Lower leg skin (tissue), 4 donors: ENCODE data around the gene ARHGAP44. TPM values are rescaled to one million over a fixed set of nuclear protein-coding genes. Genes with fewer than 3 reads are reported as not detected.

Experiments
- DNase-seq, 2 donors: peaks; one replicate each; pipeline ENCODE4 v3.0.0-alpha.2; 2019; ENCODE audit warnings: low spot score in 2 of 2
- H3K4me3 ChIP-seq: fragments of 200-600 bp; sonication (generic); 2 replicates; pipeline ENCODE4 v1.5.1; 2017; ENCODE audit warnings: mild to moderate bottlenecking, low read depth; ENCODE audit not compliant: poor library complexity, severe bottlenecking
- POLR2A ChIP-seq, 2 donors: fragments of 450-650 bp; IDR thresholded peaks; one replicate each; pipeline ENCODE4 v1.6.1; 2016 to 2017; ENCODE audit warnings: antibody characterized with exemption in 2 of 2, mild to moderate bottlenecking in 1 of 2, moderate library complexity in 1 of 2
- WGBS, 2 donors: methylation state at CpG; one replicate each; pipeline ENCODE4 v1.1.5; 2018; 5-methylcytosine and 5-hydroxymethylcytosine counted together
- intact Hi-C: fragments of 100-400 bp; cut with DNase I; formaldehyde crosslinking; loops from one replicate; pipeline ENCODE4 v1.15.0; 2023; ENCODE audit warnings: low total_unique reads
- total RNA-seq, 4 donors: library from RNA; depleted of rRNA; stranded (reverse); fragments of >200 nt; gene quantifications; one replicate each; pipeline ENCODE4 v1.1.0, GENCODE V29; 2016
- TF ChIP-seq, protein P1 (sequence below), 3 donors: fragments of 450-650 bp; IDR thresholded peaks; one replicate each; pipeline ENCODE4 v1.5.1; 2016; ENCODE audit warnings: antibody characterized with exemption in 3 of 3, mild to moderate bottlenecking in 3 of 3, moderate library complexity in 2 of 3

The ARHGAP44 gene
- total RNA-seq, 4 donors from 2014 or later, result 2.9 to 8.0 (median 3.0) TPM

DNA sequence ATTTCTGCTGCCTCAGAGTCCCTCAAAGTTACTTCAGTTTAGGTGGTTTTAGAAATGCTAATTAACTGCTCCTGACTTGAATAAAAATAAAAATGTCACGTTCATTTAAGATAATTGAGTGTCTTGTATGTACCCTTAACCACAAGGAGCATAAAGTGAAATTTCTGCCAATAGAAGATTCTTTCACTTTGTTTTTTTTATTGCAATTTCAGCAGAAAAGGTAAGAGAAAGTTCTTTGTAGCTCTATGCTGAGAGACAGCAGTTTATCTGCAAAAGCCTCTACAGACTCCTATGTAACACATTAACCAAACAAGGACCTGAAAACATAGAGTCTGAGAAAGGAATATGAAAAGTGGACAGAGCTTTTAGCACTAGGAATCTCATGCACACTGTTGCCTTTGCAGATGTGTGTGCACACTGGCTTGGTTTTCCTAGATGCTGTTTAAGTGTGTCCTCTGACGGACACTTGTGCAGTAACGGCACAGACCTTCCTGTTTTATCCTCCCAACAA is 11.6 kb downstream of the ARHGAP44 start:
- WGBS, 2 donors, result 63 to 71% methylated on average over 3 of the region's 3 CpGs
- intact Hi-C loops, result no loop called here
- H3K4me3 ChIP-seq, result no peak overlapping the region
- no peak for DNase-seq
- TF ChIP-seq POLR2A (IDR thresholded peaks at IDR 0.05), result no peak
- TF ChIP-seq, protein P1, sequence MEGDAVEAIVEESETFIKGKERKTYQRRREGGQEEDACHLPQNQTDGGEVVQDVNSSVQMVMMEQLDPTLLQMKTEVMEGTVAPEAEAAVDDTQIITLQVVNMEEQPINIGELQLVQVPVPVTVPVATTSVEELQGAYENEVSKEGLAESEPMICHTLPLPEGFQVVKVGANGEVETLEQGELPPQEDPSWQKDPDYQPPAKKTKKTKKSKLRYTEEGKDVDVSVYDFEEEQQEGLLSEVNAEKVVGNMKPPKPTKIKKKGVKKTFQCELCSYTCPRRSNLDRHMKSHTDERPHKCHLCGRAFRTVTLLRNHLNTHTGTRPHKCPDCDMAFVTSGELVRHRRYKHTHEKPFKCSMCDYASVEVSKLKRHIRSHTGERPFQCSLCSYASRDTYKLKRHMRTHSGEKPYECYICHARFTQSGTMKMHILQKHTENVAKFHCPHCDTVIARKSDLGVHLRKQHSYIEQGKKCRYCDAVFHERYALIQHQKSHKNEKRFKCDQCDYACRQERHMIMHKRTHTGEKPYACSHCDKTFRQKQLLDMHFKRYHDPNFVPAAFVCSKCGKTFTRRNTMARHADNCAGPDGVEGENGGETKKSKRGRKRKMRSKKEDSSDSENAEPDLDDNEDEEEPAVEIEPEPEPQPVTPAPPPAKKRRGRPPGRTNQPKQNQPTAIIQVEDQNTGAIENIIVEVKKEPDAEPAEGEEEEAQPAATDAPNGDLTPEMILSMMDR (IDR thresholded peaks at IDR 0.05), result no peak

DNA sequence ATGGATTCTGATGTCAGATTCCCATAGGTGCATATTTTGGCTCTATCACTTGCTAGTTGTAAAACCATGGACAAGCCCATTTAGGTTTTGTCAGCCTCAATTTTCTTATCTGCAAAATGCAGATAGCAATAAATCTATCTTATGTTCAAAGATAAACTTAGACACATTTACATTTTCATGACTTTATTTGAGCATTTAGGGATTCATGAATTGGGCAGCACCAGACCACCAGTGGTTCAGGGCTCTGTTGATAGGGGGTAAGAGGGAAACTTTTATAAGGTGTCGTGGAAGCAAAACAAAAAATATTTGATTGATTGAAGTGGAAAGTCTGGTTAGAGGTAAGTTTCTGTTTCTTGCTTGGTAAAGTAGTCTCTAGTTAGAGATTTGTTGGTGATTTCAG is 17.3 kb downstream of the ARHGAP44 start:
- intact Hi-C loops, result no loop called here
- TF ChIP-seq POLR2A (IDR thresholded peaks at IDR 0.05), result no peak
- TF ChIP-seq, protein P1 (IDR thresholded peaks at IDR 0.05), result no peak
- H3K4me3 ChIP-seq, result no peak overlapping the region
- WGBS, 2 donors, result 94 to 95% methylated on average over 1 of the region's 1 CpG
- DNase-seq, result no peak

DNA sequence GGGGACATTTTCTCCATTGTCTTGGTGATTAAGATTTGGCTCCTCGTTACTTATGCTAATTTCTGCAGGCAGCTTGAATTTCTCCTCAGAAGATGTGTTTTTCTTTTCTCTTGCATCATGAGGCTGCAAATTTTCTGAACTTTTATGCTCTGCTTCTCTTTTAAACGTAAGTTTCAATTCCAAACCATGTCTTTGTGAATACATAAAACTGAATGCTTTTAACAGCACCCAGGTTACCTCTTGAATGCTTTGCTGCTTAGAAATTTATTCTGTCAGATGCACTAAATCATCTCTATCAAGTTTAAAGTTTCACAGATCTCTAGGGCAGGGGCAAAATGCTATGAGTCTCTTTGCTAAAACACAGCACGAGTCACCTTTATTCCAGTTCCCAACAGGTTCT is 19.4 kb downstream of the ARHGAP44 start:
- TF ChIP-seq, protein P1 (IDR thresholded peaks at IDR 0.05), result no peak
- no peak for TF ChIP-seq POLR2A (IDR thresholded peaks at IDR 0.05)
- 81 to 84% methylated on average over 3 of the region's 3 CpGs for WGBS, 2 donors
- intact Hi-C loops, result no loop called here
- no peak for DNase-seq
- no peak overlapping the region for H3K4me3 ChIP-seq

DNA sequence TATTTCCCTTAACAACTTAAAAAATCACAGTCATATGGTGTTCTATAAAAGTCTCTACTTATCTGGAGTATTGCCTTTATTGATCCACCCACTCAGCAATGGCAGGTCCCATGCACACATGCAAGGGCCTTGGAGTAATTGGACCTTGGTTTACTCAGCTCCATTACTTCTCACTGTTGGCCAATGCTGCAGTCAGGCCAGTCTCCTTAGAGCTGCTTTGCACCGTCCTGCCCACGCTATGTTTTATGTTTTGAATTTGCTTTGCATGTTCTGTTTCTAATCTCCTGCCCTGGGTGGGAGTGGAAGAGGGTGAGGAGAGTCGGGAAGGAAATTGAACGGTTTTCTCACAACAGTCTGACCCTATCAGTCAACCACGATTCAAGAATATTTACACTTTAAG is 23.6 kb downstream of the ARHGAP44 start:
- 47 to 68% methylated on average over 5 of the region's 5 CpGs for WGBS, 2 donors
- no peak for DNase-seq
- H3K4me3 ChIP-seq, result no peak overlapping the region
- TF ChIP-seq, protein P1 (IDR thresholded peaks at IDR 0.05), result no peak
- TF ChIP-seq POLR2A (IDR thresholded peaks at IDR 0.05), result no peak
- intact Hi-C loops, result no loop called here

DNA sequence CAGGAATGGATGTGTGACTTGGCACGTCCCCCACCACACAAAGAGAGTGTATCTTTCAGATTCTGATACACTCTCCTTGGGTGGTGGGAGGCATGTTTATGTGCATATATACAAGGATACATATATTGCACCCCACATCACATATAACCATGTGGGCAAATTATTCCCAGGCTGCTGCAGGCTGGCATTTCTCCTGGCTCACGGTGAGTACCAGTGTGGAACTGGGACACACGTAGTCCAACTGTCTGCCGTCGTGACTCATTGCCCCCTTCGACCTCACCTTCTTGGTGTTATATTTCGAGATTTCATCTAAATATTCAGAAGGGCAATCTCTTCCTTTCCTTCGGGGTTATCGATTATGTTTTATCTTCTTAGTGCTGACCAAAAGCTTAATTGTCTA is 24.4 kb downstream of the ARHGAP44 start:
- WGBS, 2 donors, result 90 to 93% methylated on average over 9 of the region's 9 CpGs
- DNase-seq, result no peak
- intact Hi-C loops, result no loop called here
- TF ChIP-seq, protein P1 (IDR thresholded peaks at IDR 0.05), result no peak
- TF ChIP-seq POLR2A (IDR thresholded peaks at IDR 0.05), result no peak
- no peak overlapping the region for H3K4me3 ChIP-seq

DNA sequence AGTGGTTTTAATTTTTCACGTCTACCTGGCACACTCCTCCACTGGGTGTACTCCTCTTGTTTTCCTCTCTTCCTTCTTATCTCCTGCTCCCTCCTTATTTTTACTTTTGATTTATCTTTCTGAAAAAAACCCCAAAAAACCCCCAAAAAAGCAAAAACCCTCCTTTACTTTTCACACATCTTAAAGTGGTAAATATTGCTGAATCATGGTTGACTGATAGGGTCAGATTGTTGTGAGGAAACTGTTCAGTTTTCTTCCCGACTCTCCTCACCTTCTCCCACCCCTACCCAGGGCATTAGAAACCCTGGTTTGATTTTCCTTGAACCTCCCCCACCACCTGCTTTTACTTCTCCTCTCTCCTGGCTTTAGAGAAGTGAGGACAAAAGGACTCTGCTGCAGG is 25.4 kb downstream of the ARHGAP44 start:
- DNase-seq, result no peak
- WGBS, 2 donors, result 70 to 74% methylated on average over 2 of the region's 2 CpGs
- TF ChIP-seq, protein P1 (IDR thresholded peaks at IDR 0.05), result no peak
- no peak for TF ChIP-seq POLR2A (IDR thresholded peaks at IDR 0.05)
- H3K4me3 ChIP-seq, result no peak overlapping the region
- intact Hi-C loops, result no loop called here
